GM12878 (cell line): ENCODE measurements around the gene ARCN1. TPM values are rescaled to one million over a fixed set of nuclear protein-coding genes. Genes with fewer than 3 reads are reported as not detected.

Source experiments
- ATAC-seq: fragments of 200-7000 bp; cut with Tn5 transposase; 3 replicates; pipeline ENCODE4 v1.9.1; 2020; ENCODE audit warnings: mild to moderate bottlenecking, moderate library complexity
- BruUV-seq: library from RNA; stranded (reverse); fragments of 400-500 nt; replicated peaks from 2 replicates; lab custom pipeline; 2021; lab: Mats Ljungman, UMichigan
- CTCF ChIA-PET: fragments of 300-600 bp; sonication (Branson Sonifier 250); formaldehyde crosslinking; extraction: SDS; loops from one replicate; lab custom pipeline; 2021; ENCODE audit warnings: inconsistent platforms; lab: Yijun Ruan, JAX
- POLR2A ChIA-PET: fragments of 350-600 bp; formaldehyde crosslinking; extraction: SDS; loops from one replicate; lab custom pipeline; 2021; ENCODE audit warnings: inconsistent platforms; lab: Charles Lee
- RAD21 ChIA-PET: fragments of 300-600 bp; sonication (Branson Sonifier 250); formaldehyde crosslinking; loops from one replicate; lab custom pipeline; 2023; ENCODE audit warnings: antibody characterized with exemption; ENCODE audit not compliant: unreplicated experiment; lab: Charles Lee
- SMC1A ChIA-PET: fragments of 300-600 bp; sonication (Branson Sonifier 250); formaldehyde crosslinking; loops from one replicate; lab custom pipeline; 2023; ENCODE audit not compliant: unreplicated experiment, uncharacterized antibody; lab: Charles Lee
- DNase-seq: peaks from one replicate; pipeline ENCODE4 v3.0.0-alpha.2; 2011; ENCODE audit warnings: low read depth, low spot score
- FAIRE-seq: peaks from 3 replicates; lab custom pipeline; 2011; peaks lifted over from hg19 to GRCh38; lab: Jason Lieb, UNC
- H2AFZ ChIP-seq: 2 replicates; pipeline ENCODE4 v1.6.0; 2011; ENCODE audit warnings: low read depth, low read length, control low read depth; ENCODE audit not compliant: control insufficient read depth
- H3K27ac ChIP-seq: 2 replicates; pipeline ENCODE4 v1.5.1; 2011; ENCODE audit warnings: control low read depth; ENCODE audit not compliant: control insufficient read depth, insufficient read depth
- H3K27me3 ChIP-seq, 2 experiments: replicated peaks in 1 of 2; 2 replicates each; pipeline versions ENCODE4 v1.6.0 to v1.6.1; 2011; ENCODE audit warnings: low read length in 1 of 2; ENCODE audit not compliant: control insufficient read depth in 2 of 2, insufficient read depth in 2 of 2
- H3K36me3 ChIP-seq, 2 experiments: 2 replicates each; pipeline ENCODE4 v1.5.1; 2011; ENCODE audit warnings: low read length in 1 of 2; ENCODE audit not compliant: control insufficient read depth in 2 of 2, insufficient read depth in 2 of 2
- H3K4me1 ChIP-seq: 2 replicates; pipeline ENCODE4 v1.6.1; 2011; ENCODE audit warnings: mild to moderate bottlenecking, low read length, moderate library complexity, mixed read lengths; ENCODE audit not compliant: control insufficient read depth, insufficient read depth
- H3K4me2 ChIP-seq: 2 replicates; pipeline ENCODE4 v1.6.0; 2011; ENCODE audit warnings: control low read depth; ENCODE audit not compliant: control insufficient read depth, insufficient read depth
- H3K4me3 ChIP-seq: fragments of 200-600 bp; sonication (generic); 2 replicates; pipeline ENCODE4 v1.5.1; 2016
- H3K79me2 ChIP-seq: 2 replicates; pipeline ENCODE4 v1.6.0; 2011; ENCODE audit warnings: low read length; ENCODE audit not compliant: control insufficient read depth, insufficient read depth
- H3K9ac ChIP-seq: 2 replicates; pipeline ENCODE4 v1.8.0; 2011; ENCODE audit warnings: low read length, control low read depth, mixed read lengths; ENCODE audit not compliant: control insufficient read depth, insufficient read depth
- H3K9me3 ChIP-seq: replicated peaks from 3 replicates; pipeline ENCODE4 v1.5.1; 2011; ENCODE audit warnings: mild to moderate bottlenecking, low read length; ENCODE audit not compliant: control insufficient read depth, insufficient read depth
- H4K20me1 ChIP-seq: 2 replicates; pipeline ENCODE4 v1.6.0; 2011; ENCODE audit not compliant: control insufficient read depth, insufficient read depth
- EP300 ChIP-seq, 2 experiments: fragments of 150-350 bp in 1 of 2; IDR thresholded peaks; 2 replicates each; pipeline ENCODE4 v1.6.1; 2011 to 2012; ENCODE audit warnings: low read depth in 2 of 2, low read length in 2 of 2, borderline replicate concordance in 1 of 2, improper control_type of control experiment in 1 of 2, inconsistent platforms in 1 of 2; ENCODE audit not compliant: control insufficient read depth in 1 of 2
- ESRRA ChIP-seq: IDR thresholded peaks from 2 replicates; pipeline ENCODE4 v1.6.1; 2012; ENCODE audit warnings: mild to moderate bottlenecking, low read length, improper control_type of control experiment
- ETV6 ChIP-seq, 2 experiments: fragments of 450-650 bp in 1 of 2; IDR thresholded peaks in 1 of 2; conservative IDR thresholded peaks in 1 of 2; 2 replicates each; pipeline ENCODE4 v1.6.1; 2014; ENCODE audit warnings: antibody characterized with exemption in 1 of 2, borderline replicate concordance in 1 of 2, low read depth in 1 of 2, mild to moderate bottlenecking in 1 of 2, moderate library complexity in 1 of 2
- GABPA ChIP-seq: IDR thresholded peaks from 2 replicates; pipeline ENCODE4 v1.6.1; 2014; ENCODE audit warnings: antibody characterized with exemption, low read depth, mild to moderate bottlenecking, inconsistent platforms
- KDM1A ChIP-seq: fragments of 200-600 bp; sonication (generic); IDR thresholded peaks from 2 replicates; pipeline ENCODE4 v1.6.1; 2016; ENCODE audit warnings: borderline replicate concordance
- MAX ChIP-seq: IDR thresholded peaks from 2 replicates; pipeline ENCODE4 v1.6.1; 2012; ENCODE audit warnings: low read depth, low read length, improper control_type of control experiment
- MLLT1 ChIP-seq: fragments of 450-650 bp; IDR thresholded peaks from 2 replicates; pipeline ENCODE4 v1.6.1; 2016; ENCODE audit warnings: mild to moderate bottlenecking
- PKNOX1 ChIP-seq: fragments of 450-650 bp; IDR thresholded peaks from 2 replicates; pipeline ENCODE4 v1.6.1; 2016; ENCODE audit warnings: mild to moderate bottlenecking
- POLR2AphosphoS2 ChIP-seq: IDR thresholded peaks from 2 replicates; pipeline ENCODE4 v1.6.1; 2011; ENCODE audit warnings: low read depth, mild to moderate bottlenecking, low read length, improper control_type of control experiment, moderate library complexity
- POLR2AphosphoS5 ChIP-seq: IDR thresholded peaks from 2 replicates; pipeline ENCODE4 v1.6.1; 2011; ENCODE audit warnings: mild to moderate bottlenecking, low read length, inconsistent platforms
- RFX5 ChIP-seq: IDR thresholded peaks from 2 replicates; pipeline ENCODE4 v1.6.1; 2011; ENCODE audit warnings: low read depth, low read length, improper control_type of control experiment
- SIX5 ChIP-seq: IDR thresholded peaks from 2 replicates; pipeline ENCODE4 v1.6.1; 2011; ENCODE audit warnings: mild to moderate bottlenecking, low read depth, low read length, moderate library complexity; ENCODE audit not compliant: severe bottlenecking
- SRF ChIP-seq, 2 experiments: IDR thresholded peaks; 2 replicates each; pipeline ENCODE4 v1.6.1; 2011; ENCODE audit warnings: low read depth in 2 of 2, low read length in 2 of 2, mild to moderate bottlenecking in 1 of 2, moderate library complexity in 1 of 2
- ZNF274 ChIP-seq: IDR thresholded peaks from one replicate; pipeline ENCODE4 v1.8.0; 2011; ENCODE audit not compliant: insufficient read length, insufficient read depth
- ZNF384 ChIP-seq: IDR thresholded peaks from 2 replicates; pipeline ENCODE4 v1.6.1; 2012; ENCODE audit warnings: low read depth, mild to moderate bottlenecking, low read length, improper control_type of control experiment, borderline replicate concordance
- ZNF592 ChIP-seq: fragments of 450-650 bp; IDR thresholded peaks from 2 replicates; pipeline ENCODE4 v1.6.1; 2017; ENCODE audit warnings: mild to moderate bottlenecking, moderate library complexity
- WGBS: methylation state at CpG from one replicate; pipeline ENCODE4 v1.1.6; 2016; ENCODE audit warnings: low lambda C conversion rate; ENCODE audit not compliant: insufficient replicate concordance, insufficient coverage; ENCODE audit errors: missing lambda C conversion rate; 5-methylcytosine and 5-hydroxymethylcytosine counted together
- in situ Hi-C: fragments of 300-500 bp; cut with MboI; formaldehyde crosslinking; loops from 9 replicates; pipeline ENCODE4 v1.14.3; 2018; ENCODE audit warnings: mixed read lengths
- intact Hi-C: fragments of 100-400 bp; cut with micrococcal nuclease; formaldehyde crosslinking; loops from one replicate; pipeline ENCODE4 v1.14.2; 2022; ENCODE audit not compliant: unreplicated experiment
- polyA plus RNA-seq, 11 experiments: library from polyadenylated mRNA; depleted of rRNA in 4 of 11; unstranded in 6 of 11; stranded (reverse) in 5 of 11; fragments of >200 nt; fragmentation: Nextera tagmentation in 4 of 11; fragmentation: Illumina TruSeq in 1 of 11; extraction: Ambion mirVana in 4 of 11; extraction: Trizol in 1 of 11; gene quantifications; 1 replicate in 1 of 11; 2 replicates in 10 of 11; pipeline versions ENCODE4 v1.2.1 to v1.2.3, GENCODE V29; 2011 to 2016; ENCODE audit warnings: inconsistent platforms in 2 of 11, missing spikeins in 2 of 11, low read depth in 1 of 11
- total RNA-seq, 4 experiments: library from RNA; depleted of rRNA in 3 of 4; stranded (reverse); fragments of >200 nt in 3 of 4; fragmentation: Illumina TruSeq in 1 of 4; extraction: Trizol in 1 of 4; gene quantifications; 2 replicates each; pipeline versions ENCODE4 v1.2.1 to v1.2.3, GENCODE V29; 2013 to 2021

ARCN1 gene
- total and polyA plus RNA-seq, 10 of the 15 experiments (the other 5 are each of a cell fraction or from before 2014, with no cell fraction given) = 33.3 to 172 (median 106) TPM

- Histone ChIP-seq H3K4me3 (no peak overlapping the region), H3K9ac (no peak overlapping the region), H3K27ac (no peak overlapping the region), H3K4me1 (0 out of 2 replicates have a peak, but pooled peaks cover 3% of the 10 kb centered on the region), H4K20me1 (no peaks in the 10 kb centered on the region; the same call in 1 of the 2 replicates), H3K79me2 (no peaks in the 10 kb centered on the region), H3K27me3 (no peaks in the 10 kb centered on the region), H3K36me3 (0 out of 4 replicates have a peak, but pooled peaks cover 0 to 3% of the 10 kb centered on the region in 2 experiments), H3K4me2 (peak overlapping the region; percentile 95; the same call in 1 of the 2 replicates), H2AFZ (no peak overlapping the region), H3K9me3 (no peaks in the 10 kb centered on the region)
- CTCF ChIA-PET = no interaction called here
- DNase-seq = no peak
- SMC1A ChIA-PET = no interaction called here
- ATAC-seq = no peak
- no TSS peak for BruUV-seq
- in situ Hi-C loops = no loop called here
- POLR2A ChIA-PET = interaction anchor here (0.6 kb wide), 1 partner anchor 508 kb away, joined by 3 read pairs; no protein-coding TSS in a partner anchor
- intact Hi-C loops = loop anchor here (5.0 kb wide), 1 partner anchor 35 kb away; the partner anchor contains the start of gene IFT46
- no peak for FAIRE-seq
- RAD21 ChIA-PET = no interaction called here
- 79% methylated on average over 10 of the region's 10 CpGs for WGBS
- no peak for TF ChIP-seq MLLT1
- no peak for TF ChIP-seq RFX5
- no peak for TF ChIP-seq ESRRA
- no peak for TF ChIP-seq POLR2AphosphoS2
- no peak for TF ChIP-seq GABPA
- no peak for TF ChIP-seq ZNF274
- TF ChIP-seq POLR2AphosphoS5 = no peak
- no peak for TF ChIP-seq PKNOX1
- no peak for TF ChIP-seq ZNF384
- no peak for TF ChIP-seq ZNF592
- TF ChIP-seq EP300 (IDR thresholded peaks at IDR 0.05; ENCODE audit: borderline replicate concordance in 1 of 2, control insufficient read depth in 1 of 2, low read depth in 2 of 2, low read length in 2 of 2) = no peak
- TF ChIP-seq MAX = no peak
- TF ChIP-seq SIX5 = no peak
- no peak for TF ChIP-seq KDM1A
- no peak for TF ChIP-seq ETV6 (conservative IDR thresholded peaks at IDR 0.05 in 1 of 2, IDR thresholded peaks at IDR 0.05 in 1 of 2; ENCODE audit: borderline replicate concordance in 1 of 2, low read depth in 1 of 2)
- TF ChIP-seq SRF (IDR thresholded peaks at IDR 0.05; ENCODE audit: low read depth in 2 of 2, low read length in 2 of 2) = no peak
These were observed 40.1 kb upstream of the ARCN1 start for GRCh38 chr11:118532091-118532490.
